Loucy (cell line): Measurements from ENCODE around the gene SPSB4.

ENCODE experiments used
- H2AFZ ChIP-seq: fragments of 200-600 bp; sonication (generic); 2 replicates; pipeline ENCODE4 v1.6.0; 2016; ENCODE audit warnings: antibody characterized with exemption, mild to moderate bottlenecking, low read length, moderate library complexity
- H3F3A ChIP-seq: fragments of 200-600 bp; 2 replicates; pipeline ENCODE4 v1.6.0; 2016; ENCODE audit warnings: antibody characterized with exemption, low read depth, mild to moderate bottlenecking
- H3K27me3 ChIP-seq: fragments of 200-600 bp; sonication (generic); 2 replicates; pipeline ENCODE4 v1.6.1; 2014; ENCODE audit warnings: low read length, mild to moderate bottlenecking; ENCODE audit not compliant: insufficient read depth, poor library complexity, severe bottlenecking
- H3K36me3 ChIP-seq: fragments of 200-600 bp; sonication (generic); 2 replicates; pipeline ENCODE4 v1.6.1; 2016; ENCODE audit warnings: low read length; ENCODE audit not compliant: insufficient read depth
- H3K4me1 ChIP-seq: fragments of 200-600 bp; sonication (generic); 2 replicates; pipeline ENCODE4 v1.5.1; 2014; ENCODE audit warnings: low read length, mild to moderate bottlenecking; ENCODE audit not compliant: insufficient read depth, poor library complexity, severe bottlenecking
- H3K4me2 ChIP-seq: fragments of 200-600 bp; sonication (generic); 2 replicates; pipeline ENCODE4 v1.6.0; 2014; ENCODE audit warnings: antibody characterized with exemption, low read length, low read depth, mild to moderate bottlenecking; ENCODE audit not compliant: poor library complexity, severe bottlenecking
- H3K4me3 ChIP-seq: fragments of 200-600 bp; sonication (generic); 2 replicates; pipeline ENCODE4 v1.5.1; 2014; ENCODE audit warnings: low read length, mild to moderate bottlenecking, mixed read lengths; ENCODE audit not compliant: poor library complexity, severe bottlenecking
- H3K79me2 ChIP-seq: fragments of 200-600 bp; sonication (generic); 2 replicates; pipeline ENCODE4 v1.6.1; 2014; ENCODE audit warnings: low read length; ENCODE audit not compliant: insufficient read depth
- H3K9ac ChIP-seq: fragments of 200-600 bp; sonication (generic); 2 replicates; pipeline ENCODE4 v1.6.0; 2014; ENCODE audit warnings: mild to moderate bottlenecking, low read depth, low read length, moderate library complexity; ENCODE audit not compliant: poor library complexity, severe bottlenecking
- H3K9me2 ChIP-seq: fragments of 200-600 bp; sonication (generic); replicated peaks from 2 replicates; pipeline ENCODE4 v1.6.1; 2016; ENCODE audit warnings: low read depth, low read length, mixed read lengths
- H3K9me3 ChIP-seq: fragments of 200-600 bp; sonication (generic); 2 replicates; pipeline ENCODE4 v1.6.1; 2014; ENCODE audit warnings: mild to moderate bottlenecking, antibody characterized with exemption, low read length, low read depth; ENCODE audit not compliant: insufficient read depth
- H4K20me1 ChIP-seq: fragments of 200-600 bp; sonication (generic); 2 replicates; pipeline ENCODE4 v1.6.0; 2014; ENCODE audit warnings: antibody characterized with exemption, low read length, mild to moderate bottlenecking; ENCODE audit not compliant: insufficient read depth, poor library complexity, severe bottlenecking
- CTCF ChIP-seq: fragments of 200-600 bp; sonication (generic); conservative IDR thresholded peaks from 2 replicates; pipeline ENCODE4 v1.5.1; 2014; ENCODE audit warnings: mild to moderate bottlenecking, antibody characterized with exemption, low read length
- EZH2phosphoT487 ChIP-seq: fragments of 200-600 bp; IDR thresholded peaks from 2 replicates; pipeline ENCODE4 v1.6.1; 2018; ENCODE audit warnings: antibody characterized with exemption, mild to moderate bottlenecking, moderate library complexity, borderline replicate concordance

SPSB4 gene

GRCh38 chr3:141102372-141102771 is 51.2 kb downstream of the SPSB4 start:
- Histone ChIP-seq H3K27me3 (no peaks in the 10 kb centered on the region), H3K4me3 (no peak overlapping the region), H3K9me2 (no peaks in the 10 kb centered on the region), H2AFZ (no peak overlapping the region), H4K20me1 (no peaks in the 10 kb centered on the region), H3F3A (no peaks in the 10 kb centered on the region), H3K4me1 (no peaks in the 10 kb centered on the region), H3K9ac (no peak overlapping the region), H3K36me3 (no peaks in the 10 kb centered on the region), H3K9me3 (no peaks in the 10 kb centered on the region), H3K79me2 (no peaks in the 10 kb centered on the region), H3K4me2 (no peak overlapping the region)
- TF ChIP-seq EZH2phosphoT487 (no peak), CTCF (no peak)

- H4K20me1 ChIP-seq = no peaks in the 10 kb centered on the region
- no peak overlapping the region for H3K4me2 ChIP-seq
- no peak overlapping the region for H2AFZ ChIP-seq
- no peaks in the 10 kb centered on the region for H3K9me3 ChIP-seq
- no peaks in the 10 kb centered on the region for H3K79me2 ChIP-seq
- H3K36me3 ChIP-seq = no peaks in the 10 kb centered on the region
- no peaks in the 10 kb centered on the region for H3K9me2 ChIP-seq
- no peak overlapping the region for H3K9ac ChIP-seq
- H3K4me3 ChIP-seq = no peak overlapping the region
- no peak for TF ChIP-seq EZH2phosphoT487
- no peak for TF ChIP-seq CTCF
- H3K4me1 ChIP-seq = no peaks in the 10 kb centered on the region
- H3F3A ChIP-seq = no peaks in the 10 kb centered on the region
- no peaks in the 10 kb centered on the region for H3K27me3 ChIP-seq
Observed at GRCh38 chr3:141103067-141103466, 51.9 kb downstream of the SPSB4 start.

GRCh38 chr3:141103503-141103902 is 52.4 kb downstream of the SPSB4 start:
- H3K9ac ChIP-seq = no peak overlapping the region
- no peaks in the 10 kb centered on the region for H3K9me2 ChIP-seq
- TF ChIP-seq CTCF (no peak), EZH2phosphoT487 (no peak)

More at GRCh38 chr3:141103503-141103902, 52.4 kb downstream of the SPSB4 start:
- Histone ChIP-seq H3K79me2 (no peaks in the 10 kb centered on the region), H2AFZ (no peak overlapping the region), H3K36me3 (no peaks in the 10 kb centered on the region), H4K20me1 (no peaks in the 10 kb centered on the region), H3K4me1 (no peaks in the 10 kb centered on the region), H3F3A (no peaks in the 10 kb centered on the region), H3K27me3 (no peaks in the 10 kb centered on the region), H3K4me3 (no peak overlapping the region), H3K4me2 (no peak overlapping the region), H3K9me3 (no peaks in the 10 kb centered on the region)
